ENCODE measurements around the gene CNKSR3.

The CNKSR3 gene

GRCh38 chr6:154427446-154427845 lies 83.0 kb downstream of the CNKSR3 start:
- DNase-seq = no peak
- Histone ChIP-seq H3K4me3 (ENCODE audit: low read depth, low read length) (no peak overlapping the region), H3K36me3 (no peaks in the 10 kb centered on the region), H3K9me3 (ENCODE audit: severe bottlenecking) (no peaks in the 10 kb centered on the region), H3K27ac (no peak overlapping the region), H3K27me3 (ENCODE audit: insufficient read depth, low read depth, severe bottlenecking) (no peaks in the 10 kb centered on the region)
- TF ChIP-seq, protein P1, sequence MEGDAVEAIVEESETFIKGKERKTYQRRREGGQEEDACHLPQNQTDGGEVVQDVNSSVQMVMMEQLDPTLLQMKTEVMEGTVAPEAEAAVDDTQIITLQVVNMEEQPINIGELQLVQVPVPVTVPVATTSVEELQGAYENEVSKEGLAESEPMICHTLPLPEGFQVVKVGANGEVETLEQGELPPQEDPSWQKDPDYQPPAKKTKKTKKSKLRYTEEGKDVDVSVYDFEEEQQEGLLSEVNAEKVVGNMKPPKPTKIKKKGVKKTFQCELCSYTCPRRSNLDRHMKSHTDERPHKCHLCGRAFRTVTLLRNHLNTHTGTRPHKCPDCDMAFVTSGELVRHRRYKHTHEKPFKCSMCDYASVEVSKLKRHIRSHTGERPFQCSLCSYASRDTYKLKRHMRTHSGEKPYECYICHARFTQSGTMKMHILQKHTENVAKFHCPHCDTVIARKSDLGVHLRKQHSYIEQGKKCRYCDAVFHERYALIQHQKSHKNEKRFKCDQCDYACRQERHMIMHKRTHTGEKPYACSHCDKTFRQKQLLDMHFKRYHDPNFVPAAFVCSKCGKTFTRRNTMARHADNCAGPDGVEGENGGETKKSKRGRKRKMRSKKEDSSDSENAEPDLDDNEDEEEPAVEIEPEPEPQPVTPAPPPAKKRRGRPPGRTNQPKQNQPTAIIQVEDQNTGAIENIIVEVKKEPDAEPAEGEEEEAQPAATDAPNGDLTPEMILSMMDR (IDR thresholded peaks at IDR 0.05; ENCODE audit: low read depth, low read length) = no peak

DNA sequence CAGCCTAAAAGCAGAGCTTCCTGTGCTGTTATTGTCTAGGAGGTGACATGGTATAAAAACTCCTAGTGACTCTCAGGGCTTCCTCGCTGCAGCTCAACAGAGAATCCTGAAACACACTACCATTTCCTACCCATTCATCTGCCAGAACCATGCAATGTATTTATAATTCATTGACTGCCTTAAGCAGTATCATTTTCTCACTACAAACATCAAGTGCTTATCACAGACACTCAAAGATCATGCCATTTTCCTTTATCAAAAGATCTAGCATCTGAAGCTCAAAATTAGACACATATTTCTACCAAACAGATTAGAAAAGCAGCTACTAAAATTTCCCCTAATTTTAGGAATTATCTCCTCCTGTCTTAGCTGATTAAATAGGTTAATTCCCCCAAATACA lies 83.5 kb downstream of the CNKSR3 start:
- Histone ChIP-seq H3K27me3 (ENCODE audit: insufficient read depth, low read depth, severe bottlenecking) (no peaks in the 10 kb centered on the region), H3K27ac (no peak overlapping the region), H3K36me3 (no peaks in the 10 kb centered on the region), H3K9me3 (ENCODE audit: severe bottlenecking) (no peaks in the 10 kb centered on the region), H3K4me3 (ENCODE audit: low read depth, low read length) (no peak overlapping the region)
- TF ChIP-seq, protein P1 (IDR thresholded peaks at IDR 0.05; ENCODE audit: low read depth, low read length) = no peak
- no peak for DNase-seq

DNA sequence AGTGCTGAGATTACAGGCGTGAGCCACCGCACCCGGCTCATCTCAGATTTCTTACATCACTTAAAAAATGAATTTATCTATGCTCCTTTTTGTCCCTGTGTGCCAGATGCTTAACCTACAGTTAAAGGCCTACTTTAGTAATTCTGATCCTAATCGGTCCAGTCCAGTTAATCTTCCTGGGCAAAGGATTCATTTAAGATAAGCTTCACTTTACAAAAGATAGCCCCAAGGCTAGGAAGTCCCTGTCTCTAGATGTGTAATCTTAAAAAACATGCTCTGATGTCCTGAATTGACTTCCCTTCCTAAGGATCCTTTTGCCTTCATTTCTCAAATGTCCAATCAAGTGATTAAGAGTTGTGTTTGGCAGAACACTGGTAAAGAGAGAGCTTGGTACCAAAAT lies 85.5 kb downstream of the CNKSR3 start:
- no peaks in the 10 kb centered on the region for H3K36me3 ChIP-seq
- H3K27ac ChIP-seq = no peak overlapping the region
- H3K4me3 ChIP-seq (ENCODE audit: low read depth, low read length) = no peak overlapping the region
- peak; percentile 67 for DNase-seq
- H3K9me3 ChIP-seq (ENCODE audit: severe bottlenecking) = no peaks in the 10 kb centered on the region
- TF ChIP-seq, protein P1 (IDR thresholded peaks at IDR 0.05; ENCODE audit: low read depth, low read length) = no peak
- H3K27me3 ChIP-seq (ENCODE audit: insufficient read depth, low read depth, severe bottlenecking) = no peaks in the 10 kb centered on the region

GRCh38 chr6:154414021-154414813 lies 96.3 kb downstream of the CNKSR3 start:
- TF ChIP-seq, protein P1 (IDR thresholded peaks at IDR 0.05; ENCODE audit: low read depth, low read length) = no peak
- Histone ChIP-seq H3K9me3 (ENCODE audit: severe bottlenecking) (no peaks in the 10 kb centered on the region), H3K36me3 (no peaks in the 10 kb centered on the region), H3K4me3 (ENCODE audit: low read depth, low read length) (no peak overlapping the region), H3K27me3 (ENCODE audit: insufficient read depth, low read depth, severe bottlenecking) (no peaks in the 10 kb centered on the region), H3K27ac (no peak overlapping the region)
- no peak for DNase-seq

- Histone ChIP-seq H3K36me3 (no peaks in the 10 kb centered on the region), H3K27me3 (ENCODE audit: insufficient read depth, low read depth, severe bottlenecking) (no peaks in the 10 kb centered on the region), H3K27ac (no peak overlapping the region), H3K4me3 (ENCODE audit: low read depth, low read length) (no peak overlapping the region), H3K9me3 (ENCODE audit: severe bottlenecking) (no peaks in the 10 kb centered on the region)
- no peak for DNase-seq
- TF ChIP-seq, protein P1 (IDR thresholded peaks at IDR 0.05; ENCODE audit: low read depth, low read length) = no peak
These were observed 98.2 kb downstream of the CNKSR3 start for GRCh38 chr6:154412106-154412820.

Data from WERI-Rb-1 (cell line).